Stomach (tissue), 9 donors: ENCODE data around the gene SAMD5. TPM values are rescaled to one million over a fixed set of nuclear protein-coding genes. Genes with fewer than 3 reads are reported as not detected.

Source experiments
- DNase-seq, 2 donors: peaks; one replicate each; pipeline versions ENCODE4 v3.0.0 to v3.0.0-alpha.2; 2013 to 2019
- H3K27ac ChIP-seq, 5 donors: fragments of 200-600 bp in 4 of 5; sonication (generic) in 4 of 5; one replicate each; pipeline ENCODE4 v1.5.1; 2013 to 2019; ENCODE audit warnings: mild to moderate bottlenecking in 1 of 5, moderate library complexity in 1 of 5
- H3K27me3 ChIP-seq, 3 donors: fragments of 200-600 bp; sonication (generic); one replicate each; pipeline ENCODE4 v1.5.1; 2017 to 2019; ENCODE audit warnings: mixed run types in 1 of 3
- H3K36me3 ChIP-seq, 4 donors: fragments of 200-600 bp; sonication (generic); 1 replicate in 3 of 4; 2 replicates in 1 of 4; pipeline ENCODE4 v1.5.1; 2016 to 2019
- H3K4me1 ChIP-seq, 4 donors: fragments of 200-600 bp; sonication (generic); one replicate each; pipeline ENCODE4 v1.5.1; 2016 to 2019
- H3K4me3 ChIP-seq, 4 donors: fragments of 200-600 bp; sonication (generic) in 3 of 4; one replicate each; pipeline ENCODE4 v1.5.1; 2016 to 2019; ENCODE audit warnings: mild to moderate bottlenecking in 1 of 4
- H3K9me3 ChIP-seq, 4 donors: fragments of 200-600 bp; sonication (generic); one replicate each; pipeline ENCODE4 v1.5.1; 2016 to 2019
- CTCF ChIP-seq, 7 experiments: fragments of 450-650 bp in 4 of 7; fragments of 200-600 bp in 3 of 7; sonication (generic) in 3 of 7; IDR thresholded peaks; one replicate each; pipeline ENCODE4 v1.5.1; 2016 to 2019; ENCODE audit warnings: antibody characterized with exemption in 7 of 7, control low read depth in 2 of 7, mild to moderate bottlenecking in 1 of 7
- EP300 ChIP-seq: sonication (generic); formaldehyde crosslinking; IDR thresholded peaks from one replicate; pipeline ENCODE4 v1.6.1; 2017; ENCODE audit warnings: antibody characterized with exemption
- POLR2A ChIP-seq, 4 donors: fragments of 450-650 bp; IDR thresholded peaks; one replicate each; pipeline ENCODE4 v1.6.1; 2016; ENCODE audit warnings: antibody characterized with exemption in 4 of 4, control low read depth in 2 of 4, mild to moderate bottlenecking in 1 of 4, moderate library complexity in 1 of 4
- POLR2AphosphoS5 ChIP-seq, 3 donors: sonication (generic); formaldehyde crosslinking; IDR thresholded peaks; one replicate each; pipeline ENCODE4 v1.6.1; 2016; ENCODE audit warnings: antibody characterized with exemption in 3 of 3
- WGBS, 5 donors: extraction: QIAGEN DNeasy Blood & Tissue Kit in 3 of 5; methylation state at CpG; one replicate each; pipeline versions ENCODE4 v1.1.5 to v1.1.7; 2013 to 2018; 5-methylcytosine and 5-hydroxymethylcytosine counted together
- intact Hi-C: fragments of 100-400 bp; cut with DNase I; formaldehyde crosslinking; loops from one replicate; pipeline ENCODE4 v1.15.1; 2023; ENCODE audit warnings: low total_unique reads
- polyA plus RNA-seq, 3 donors: library from polyadenylated mRNA; stranded (reverse); fragments of 200-250 nt; gene quantifications; one replicate each; pipeline ENCODE4 v1.2.3, GENCODE V29; 2013
- total RNA-seq, 5 donors: library from RNA; depleted of rRNA; stranded (reverse); fragments of >200 nt; gene quantifications; one replicate each; pipeline versions ENCODE4 v1.1.0 to v1.2.3, GENCODE V29; 2014 to 2016
- donor health status: healthy with polysubstance abuse.
- donor health status: Bipolar disorder and iron deficiency.
- donor health status: healthy.

SAMD5 gene
- total and polyA plus RNA-seq, 8 donors: under 0.01 to 19.1 (median 4.0) TPM

- intact Hi-C loops: no loop called here
- H3K4me1 ChIP-seq: no peaks in the 10 kb centered on the region
- no peaks in the 10 kb centered on the region for H3K27me3 ChIP-seq
- no peak overlapping the region for H3K27ac ChIP-seq
- TF ChIP-seq CTCF (IDR thresholded peaks at IDR 0.05) (no peak), EP300 (no peak), POLR2A (IDR thresholded peaks at IDR 0.05) (no peak), POLR2AphosphoS5 (IDR thresholded peaks at IDR 0.05) (no peak)
- no peak overlapping the region for H3K4me3 ChIP-seq
- 82 to 92% (median 86%) methylated on average over 3 of the region's 3 CpGs for WGBS, 5 donors
- H3K36me3 ChIP-seq: no peaks in the 10 kb centered on the region
- no peaks in the 10 kb centered on the region for H3K9me3 ChIP-seq
- DNase-seq: no peak
These were observed 71.2 kb downstream of the SAMD5 start for GRCh38 chr6:147579667-147580066.

GRCh38 chr6:147582991-147583390 lies 74.5 kb downstream of the SAMD5 start:
- peaks cover 0 to 12% (median 4%) of the 10 kb centered on the region in 4 donors for H3K4me1 ChIP-seq
- no peaks in the 10 kb centered on the region for H3K27me3 ChIP-seq
- intact Hi-C loops: no loop called here
- DNase-seq: no peak
- no peak overlapping the region for H3K27ac ChIP-seq
- no peak overlapping the region for H3K4me3 ChIP-seq
- TF ChIP-seq CTCF (IDR thresholded peaks at IDR 0.05): no peak
- TF ChIP-seq POLR2AphosphoS5 (IDR thresholded peaks at IDR 0.05): no peak
- no peak for TF ChIP-seq EP300
- no peak for TF ChIP-seq POLR2A (IDR thresholded peaks at IDR 0.05)
- no peaks in the 10 kb centered on the region for H3K36me3 ChIP-seq
- WGBS, 5 donors: 63 to 81% (median 75%) methylated on average over 1 of the region's 1 CpG
- no peaks in the 10 kb centered on the region for H3K9me3 ChIP-seq

GRCh38 chr6:147585256-147585655 lies 76.8 kb downstream of the SAMD5 start:
- intact Hi-C loops: no loop called here
- no peak for TF ChIP-seq POLR2A (IDR thresholded peaks at IDR 0.05)
- no peak for TF ChIP-seq CTCF (IDR thresholded peaks at IDR 0.05)
- TF ChIP-seq POLR2AphosphoS5 (IDR thresholded peaks at IDR 0.05): no peak
- TF ChIP-seq EP300: no peak
- Histone ChIP-seq H3K9me3 (no peaks in the 10 kb centered on the region), H3K36me3 (no peaks in the 10 kb centered on the region), H3K27ac (no peak overlapping the region), H3K27me3 (no peaks in the 10 kb centered on the region), H3K4me1 (peaks cover 0 to 20% (median 4%) of the 10 kb centered on the region in 4 donors), H3K4me3 (no peak overlapping the region)
- WGBS, 5 donors: 91 to 95% (median 94%) methylated on average over 3 of the region's 3 CpGs
- no peak for DNase-seq

- no peak overlapping the region for H3K4me3 ChIP-seq
- 21 to 33% (median 31%) methylated on average over 4 of the region's 4 CpGs for WGBS, 5 donors
- peaks cover 0 to 20% (median 4%) of the 10 kb centered on the region in 4 donors for H3K4me1 ChIP-seq
- TF ChIP-seq POLR2AphosphoS5 (IDR thresholded peaks at IDR 0.05) (no peak), EP300 (no peak), CTCF (IDR thresholded peaks at IDR 0.05) (no peak), POLR2A (IDR thresholded peaks at IDR 0.05) (no peak)
- H3K27me3 ChIP-seq: no peaks in the 10 kb centered on the region
- DNase-seq: peak in 1 of 2 donors; percentile 80
- intact Hi-C loops: no loop called here
- no peaks in the 10 kb centered on the region for H3K9me3 ChIP-seq
- H3K36me3 ChIP-seq: no peaks in the 10 kb centered on the region
- no peak overlapping the region for H3K27ac ChIP-seq
These were observed 77.6 kb downstream of the SAMD5 start for GRCh38 chr6:147586044-147586443.
